ENCODE data around the gene PAX2. TPM values are rescaled to one million over a fixed set of nuclear protein-coding genes. Genes with fewer than 3 reads are reported as not detected.

Gene PAX2
- total and polyA plus RNA-seq, 2 of the 8 experiments (the other 6 are each of a cell fraction or from before 2014, with no cell fraction given), result 0.02 TPM; not detected in 1

- POLR2A ChIA-PET (ENCODE audit: partially characterized antibody), result no interaction called here
- FAIRE-seq, result no peak
- DNase-seq (ENCODE audit: low read depth in 1 of 2, low spot score in 2 of 2), result no peak
- H4K5ac ChIP-seq (ENCODE audit: insufficient read length, low read depth, low read length), result no peak overlapping the region
- H3K27me3 ChIP-seq (replicated peaks in 1 of 4; ENCODE audit: control insufficient read depth in 3 of 4, extremely low read depth in 1 of 4, insufficient read depth in 3 of 4, low read length in 3 of 4), result peaks cover 0 to 5% (median under 1%) of the 10 kb centered on the region in 4 experiments; a peak in 4 of 7 replicates
- no peak overlapping the region for H3K4me3 ChIP-seq (ENCODE audit: extremely low read depth in 1 of 4, insufficient read depth in 2 of 4, low read depth in 3 of 4, low read length in 4 of 4)
- H2AFZ ChIP-seq (ENCODE audit: low read length), result no peak overlapping the region
- no peak overlapping the region for H2BK20ac ChIP-seq (ENCODE audit: low read length)
- H4K91ac ChIP-seq (replicated peaks; ENCODE audit: insufficient read length, low read length), result no peak overlapping the region
- no peak overlapping the region for H3K4ac ChIP-seq (replicated peaks; ENCODE audit: insufficient read length, low read depth, low read length)
- H4K8ac ChIP-seq (ENCODE audit: extremely low read depth, insufficient read depth, low read length), result no peak overlapping the region
- H3K27ac ChIP-seq (ENCODE audit: low read depth, low read length), result no peak overlapping the region
- H3K79me1 ChIP-seq (ENCODE audit: low read depth, low read length), result no peaks in the 10 kb centered on the region
- no peak overlapping the region for H2BK120ac ChIP-seq (replicated peaks; ENCODE audit: low read depth, low read length)
- H2BK12ac ChIP-seq (ENCODE audit: low read depth, low read length), result no peak overlapping the region
- no peak overlapping the region for H2BK5ac ChIP-seq (ENCODE audit: low read depth, low read length)
- WGBS, 2 experiments (ENCODE audit: extremely low coverage in 1 of 2, insufficient coverage in 1 of 2, insufficient read length in 1 of 2, insufficient replicate concordance in 2 of 2, low coverage in 1 of 2, low lambda C conversion rate in 2 of 2, missing lambda C conversion rate in 1 of 2), result 88% methylated on average over 2 of the region's 2 CpGs; no CpG with 5 or more reads in 1 of the 2 experiments
- no peak overlapping the region for H3K18ac ChIP-seq (ENCODE audit: extremely low read depth, low read length)
- H3K4me1 ChIP-seq (replicated peaks in 1 of 4; ENCODE audit: control insufficient read depth in 3 of 4, insufficient read depth in 4 of 4, low read length in 3 of 4), result no peaks in the 10 kb centered on the region
- no peak overlapping the region for H3K4me2 ChIP-seq (ENCODE audit: insufficient read depth in 1 of 2, low read depth in 2 of 2, low read length in 2 of 2)
- no peak overlapping the region for H2BK15ac ChIP-seq (ENCODE audit: low read length)
- no peaks in the 10 kb centered on the region for H4K20me1 ChIP-seq (replicated peaks in 1 of 2; ENCODE audit: control insufficient read depth in 1 of 2, insufficient read depth in 2 of 2, low read length in 2 of 2)
- no peaks in the 10 kb centered on the region for H3K23me2 ChIP-seq (ENCODE audit: low read depth, low read length)
- no peak overlapping the region for H3K23ac ChIP-seq (ENCODE audit: insufficient read length)
- H3K9ac ChIP-seq (replicated peaks in 1 of 4; ENCODE audit: extremely low read depth in 1 of 4, low read depth in 3 of 4, low read length in 3 of 4), result no peak overlapping the region
- CTCF ChIA-PET (ENCODE audit: partially characterized antibody), result interaction anchor here (0.7 to 6.6 kb wide), 8 partner anchors 23 to 170 kb away, joined by 3 to 35 read pairs (median 4); no protein-coding TSS in a partner anchor
- no peaks in the 10 kb centered on the region for H3K9me3 ChIP-seq (ENCODE audit: insufficient read depth in 2 of 2, low read depth in 1 of 2, low read length in 1 of 2)
- no peak for TF ChIP-seq SP2 (IDR thresholded peaks at IDR 0.05; ENCODE audit: low read length)
- no peak for TF ChIP-seq TEAD4 (IDR thresholded peaks at IDR 0.05; ENCODE audit: low read depth, low read length)
- no peak for TF ChIP-seq EGR1 (IDR thresholded peaks at IDR 0.05; ENCODE audit: borderline replicate concordance, low read depth, low read length)
- TF ChIP-seq FOSL1 (IDR thresholded peaks at IDR 0.05; ENCODE audit: insufficient read depth, low read depth, low read length), result no peak
- TF ChIP-seq SP4 (IDR thresholded peaks at IDR 0.05; ENCODE audit: low read length), result no peak
- no peak for TF ChIP-seq BCL11A (IDR thresholded peaks at IDR 0.05; ENCODE audit: low read depth in 2 of 2, low read length in 2 of 2)
- TF ChIP-seq JUND (IDR thresholded peaks at IDR 0.05; ENCODE audit: low read length), result no peak
- no peak for TF ChIP-seq SUZ12 (IDR thresholded peaks at IDR 0.05; ENCODE audit: low read length)
- no peak for TF ChIP-seq KDM5A (IDR thresholded peaks at IDR 0.05; ENCODE audit: low read length)
- TF ChIP-seq BACH1 (IDR thresholded peaks at IDR 0.05; ENCODE audit: low read length), result no peak
- no peak for TF ChIP-seq SIX5 (IDR thresholded peaks at IDR 0.05; ENCODE audit: low read depth, low read length)
- TF ChIP-seq MAFK (IDR thresholded peaks at IDR 0.05; ENCODE audit: low read depth, low read length), result no peak
- TF ChIP-seq ZNF274 (IDR thresholded peaks at IDR 0.05; ENCODE audit: borderline replicate concordance, extremely low read depth, low read length), result no peak
- TF ChIP-seq RXRA (IDR thresholded peaks at IDR 0.05; ENCODE audit: insufficient read depth, low read depth, low read length), result no peak
- no peak overlapping the region for H3K14ac ChIP-seq (ENCODE audit: insufficient read length)
- no peak overlapping the region for H2AK5ac ChIP-seq (ENCODE audit: low read depth, low read length)
- H3K56ac ChIP-seq (replicated peaks; ENCODE audit: insufficient read length, low read depth, low read length), result no peak overlapping the region
- H3K36me3 ChIP-seq (ENCODE audit: control insufficient read depth in 2 of 4, insufficient read depth in 4 of 4, low read length in 3 of 4), result no peaks in the 10 kb centered on the region
- no peaks in the 10 kb centered on the region for H3K79me2 ChIP-seq (ENCODE audit: control insufficient read depth in 1 of 2, insufficient read depth in 2 of 2, low read length in 2 of 2)
Observed at GRCh38 chr10:100848770-100849169, 103.4 kb downstream of the PAX2 start.

Measured in H1 (cell line).